ENCODE results near the gene TIMP2. TPM values are rescaled to one million over a fixed set of nuclear protein-coding genes. Genes with fewer than 3 reads are reported as not detected.
A peak's percentile ranks its signal among the peaks of the same experiment; 100 is the strongest.

TIMP2 gene
- total and polyA plus RNA-seq, 2 of the 8 experiments (the other 6 are each of a cell fraction or from before 2014, with no cell fraction given): 18.2 to 43.3 TPM

DNA sequence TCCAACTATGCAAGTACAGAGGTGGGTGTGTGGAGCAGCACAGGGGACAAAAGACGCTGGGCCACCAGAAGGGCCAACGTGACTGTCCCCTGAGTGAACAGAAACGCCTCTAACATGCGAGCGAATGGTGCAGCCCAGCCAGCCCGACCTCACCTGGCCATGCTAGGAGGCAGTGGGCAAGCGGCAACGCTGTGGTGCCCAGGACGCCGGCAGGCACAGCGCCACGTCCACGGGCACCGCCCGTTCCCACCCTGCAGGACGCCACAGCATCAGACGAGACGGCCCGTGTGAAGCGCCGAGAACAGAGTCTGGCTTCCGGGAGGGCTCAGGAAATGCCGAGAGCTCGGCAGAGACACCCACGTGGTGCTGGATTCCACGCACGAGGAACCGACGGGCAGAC is 24.4 kb downstream of the TIMP2 start:
- H3K27ac ChIP-seq (ENCODE audit: low read depth, low read length): no peak overlapping the region
- peaks cover 0 to 27% of the 10 kb centered on the region in 2 experiments; a peak in 2 of 4 replicates for H3K79me2 ChIP-seq (ENCODE audit: control insufficient read depth in 1 of 2, insufficient read depth in 2 of 2, low read length in 2 of 2)
- no peak overlapping the region; the same call in 1 of the 2 replicates for H4K8ac ChIP-seq (ENCODE audit: extremely low read depth, insufficient read depth, low read length)
- H2BK120ac ChIP-seq (replicated peaks; ENCODE audit: low read depth, low read length): no peak overlapping the region
- no peak overlapping the region for H3K4me3 ChIP-seq (ENCODE audit: extremely low read depth in 1 of 4, insufficient read depth in 2 of 4, low read depth in 3 of 4, low read length in 4 of 4)
- peaks cover 4 to 33% (median 18%) of the 10 kb centered on the region in 4 experiments for H3K4me1 ChIP-seq (replicated peaks in 1 of 4; ENCODE audit: control insufficient read depth in 3 of 4, insufficient read depth in 4 of 4, low read length in 3 of 4)
- peaks cover 10 to 19% of the 10 kb centered on the region in 2 experiments for H4K20me1 ChIP-seq (replicated peaks in 1 of 2; ENCODE audit: control insufficient read depth in 1 of 2, insufficient read depth in 2 of 2, low read length in 2 of 2)
- H2BK20ac ChIP-seq (ENCODE audit: low read length): no peak overlapping the region
- peak overlapping the region; percentile 39 for H4K91ac ChIP-seq (replicated peaks; ENCODE audit: insufficient read length, low read length)
- no peak for DNase-seq (ENCODE audit: low read depth in 1 of 2, low spot score in 2 of 2)
- H3K4me2 ChIP-seq (ENCODE audit: insufficient read depth in 1 of 2, low read depth in 2 of 2, low read length in 2 of 2): no peak overlapping the region
- no peak overlapping the region for H4K5ac ChIP-seq (ENCODE audit: insufficient read length, low read depth, low read length)
- WGBS, 2 experiments (ENCODE audit: extremely low coverage in 1 of 2, insufficient coverage in 1 of 2, insufficient read length in 1 of 2, insufficient replicate concordance in 2 of 2, low coverage in 1 of 2, low lambda C conversion rate in 2 of 2, missing lambda C conversion rate in 1 of 2): 86% methylated on average over 29 of the region's 29 CpGs; no CpG with 5 or more reads in 1 of the 2 experiments
- H3K23ac ChIP-seq (ENCODE audit: insufficient read length): no peak overlapping the region
- no peak overlapping the region for H3K4ac ChIP-seq (replicated peaks; ENCODE audit: insufficient read length, low read depth, low read length)
- H2BK5ac ChIP-seq (ENCODE audit: low read depth, low read length): no peak overlapping the region
- peaks cover 14% of the 10 kb centered on the region for H3K79me1 ChIP-seq (ENCODE audit: low read depth, low read length)
- H2AK5ac ChIP-seq (ENCODE audit: low read depth, low read length): no peak overlapping the region
- H3K14ac ChIP-seq (ENCODE audit: insufficient read length): no peak overlapping the region
- no peak for TF ChIP-seq YY1 (IDR thresholded peaks at IDR 0.05; ENCODE audit: low read depth, low read length)
- TF ChIP-seq, protein P1, sequence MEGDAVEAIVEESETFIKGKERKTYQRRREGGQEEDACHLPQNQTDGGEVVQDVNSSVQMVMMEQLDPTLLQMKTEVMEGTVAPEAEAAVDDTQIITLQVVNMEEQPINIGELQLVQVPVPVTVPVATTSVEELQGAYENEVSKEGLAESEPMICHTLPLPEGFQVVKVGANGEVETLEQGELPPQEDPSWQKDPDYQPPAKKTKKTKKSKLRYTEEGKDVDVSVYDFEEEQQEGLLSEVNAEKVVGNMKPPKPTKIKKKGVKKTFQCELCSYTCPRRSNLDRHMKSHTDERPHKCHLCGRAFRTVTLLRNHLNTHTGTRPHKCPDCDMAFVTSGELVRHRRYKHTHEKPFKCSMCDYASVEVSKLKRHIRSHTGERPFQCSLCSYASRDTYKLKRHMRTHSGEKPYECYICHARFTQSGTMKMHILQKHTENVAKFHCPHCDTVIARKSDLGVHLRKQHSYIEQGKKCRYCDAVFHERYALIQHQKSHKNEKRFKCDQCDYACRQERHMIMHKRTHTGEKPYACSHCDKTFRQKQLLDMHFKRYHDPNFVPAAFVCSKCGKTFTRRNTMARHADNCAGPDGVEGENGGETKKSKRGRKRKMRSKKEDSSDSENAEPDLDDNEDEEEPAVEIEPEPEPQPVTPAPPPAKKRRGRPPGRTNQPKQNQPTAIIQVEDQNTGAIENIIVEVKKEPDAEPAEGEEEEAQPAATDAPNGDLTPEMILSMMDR (IDR thresholded peaks at IDR 0.05; ENCODE audit: control extremely low read depth in 1 of 3, insufficient read depth in 1 of 3, low read depth in 1 of 3, low read length in 3 of 3): no peak
- TF ChIP-seq NANOG (IDR thresholded peaks at IDR 0.05; ENCODE audit: insufficient read depth, low read depth, low read length, poor library complexity, severe bottlenecking): no peak
- ChIA-PET CTCF (ENCODE audit: partially characterized antibody) (interaction anchor here (0.6 to 3.3 kb wide), 5 partner anchors 10 to 788 kb away, joined by 3 to 11 read pairs (median 4); no protein-coding TSS in a partner anchor), POLR2A (ENCODE audit: partially characterized antibody) (interaction anchor here (0.6 to 2.9 kb wide), 3 partner anchors 11 to 23 kb away, joined by 4 to 12 read pairs (median 4); partner anchors contain the start of gene TIMP2)
- H3K9me3 ChIP-seq (ENCODE audit: insufficient read depth in 2 of 2, low read depth in 1 of 2, low read length in 1 of 2): no peaks in the 10 kb centered on the region
- H3K18ac ChIP-seq (ENCODE audit: extremely low read depth, low read length): no peak overlapping the region
- H2AFZ ChIP-seq (ENCODE audit: low read length): no peak overlapping the region
- no peak overlapping the region for H2BK15ac ChIP-seq (ENCODE audit: low read length)
- H3K9ac ChIP-seq (replicated peaks in 1 of 4; ENCODE audit: extremely low read depth in 1 of 4, low read depth in 3 of 4, low read length in 3 of 4): no peak overlapping the region
- H3K36me3 ChIP-seq (ENCODE audit: control insufficient read depth in 2 of 4, insufficient read depth in 4 of 4, low read length in 3 of 4): peaks cover 0 to 3% (median 1%) of the 10 kb centered on the region in 4 experiments; a peak in 3 of 8 replicates
- no peak for FAIRE-seq
- H3K56ac ChIP-seq (replicated peaks; ENCODE audit: insufficient read length, low read depth, low read length): no peak overlapping the region
- H2BK12ac ChIP-seq (ENCODE audit: low read depth, low read length): peak overlapping the region; percentile 68; the same call in 1 of the 2 replicates
- no peaks in the 10 kb centered on the region for H3K23me2 ChIP-seq (ENCODE audit: low read depth, low read length)
- no peaks in the 10 kb centered on the region for H3K27me3 ChIP-seq (replicated peaks in 1 of 4; ENCODE audit: control insufficient read depth in 3 of 4, extremely low read depth in 1 of 4, insufficient read depth in 3 of 4, low read length in 3 of 4)

All from H1 (cell line).